ENCODE measurements around the gene SASH1.

DNA sequence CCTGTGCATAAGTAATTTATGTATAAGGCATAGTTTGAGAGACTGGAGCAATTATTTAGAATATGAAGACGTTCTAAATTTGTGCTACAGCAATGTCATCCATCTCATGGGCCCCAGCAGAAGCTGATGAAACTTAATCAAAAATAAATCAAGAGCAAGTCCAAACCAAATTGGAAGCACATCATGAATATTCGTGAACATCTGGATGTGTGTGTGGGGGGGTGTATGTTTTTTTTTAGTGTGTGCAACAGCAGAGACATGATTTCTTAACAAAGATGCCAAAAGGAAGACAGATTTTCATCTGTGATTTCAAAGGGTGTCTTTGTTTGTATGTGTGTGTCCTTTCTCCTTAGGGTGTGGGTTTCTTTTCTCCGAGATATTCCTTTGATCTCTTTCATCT, 58.9 kb downstream of the SASH1 start:
- TF ChIP-seq, protein P1, sequence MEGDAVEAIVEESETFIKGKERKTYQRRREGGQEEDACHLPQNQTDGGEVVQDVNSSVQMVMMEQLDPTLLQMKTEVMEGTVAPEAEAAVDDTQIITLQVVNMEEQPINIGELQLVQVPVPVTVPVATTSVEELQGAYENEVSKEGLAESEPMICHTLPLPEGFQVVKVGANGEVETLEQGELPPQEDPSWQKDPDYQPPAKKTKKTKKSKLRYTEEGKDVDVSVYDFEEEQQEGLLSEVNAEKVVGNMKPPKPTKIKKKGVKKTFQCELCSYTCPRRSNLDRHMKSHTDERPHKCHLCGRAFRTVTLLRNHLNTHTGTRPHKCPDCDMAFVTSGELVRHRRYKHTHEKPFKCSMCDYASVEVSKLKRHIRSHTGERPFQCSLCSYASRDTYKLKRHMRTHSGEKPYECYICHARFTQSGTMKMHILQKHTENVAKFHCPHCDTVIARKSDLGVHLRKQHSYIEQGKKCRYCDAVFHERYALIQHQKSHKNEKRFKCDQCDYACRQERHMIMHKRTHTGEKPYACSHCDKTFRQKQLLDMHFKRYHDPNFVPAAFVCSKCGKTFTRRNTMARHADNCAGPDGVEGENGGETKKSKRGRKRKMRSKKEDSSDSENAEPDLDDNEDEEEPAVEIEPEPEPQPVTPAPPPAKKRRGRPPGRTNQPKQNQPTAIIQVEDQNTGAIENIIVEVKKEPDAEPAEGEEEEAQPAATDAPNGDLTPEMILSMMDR (IDR thresholded peaks at IDR 0.05) = no peak
- TF ChIP-seq POLR2A (IDR thresholded peaks at IDR 0.05) = no peak
- TF ChIP-seq EP300 (IDR thresholded peaks at IDR 0.05) = no peak

All from tibial nerve (tissue), 4 donors.